ENCODE measurements around the gene PANX3. TPM values are rescaled to one million over a fixed set of nuclear protein-coding genes. Genes with fewer than 3 reads are reported as not detected.

The PANX3 gene
- total and polyA plus RNA-seq, 10 of the 15 experiments (the other 5 are each of a cell fraction or from before 2014, with no cell fraction given) = not detected

- Histone ChIP-seq H3K9ac (ENCODE audit: control insufficient read depth, insufficient read depth, low read length) (no peak overlapping the region), H4K20me1 (ENCODE audit: control insufficient read depth, insufficient read depth) (no peaks in the 10 kb centered on the region), H3K4me3 (no peak overlapping the region), H3K79me2 (ENCODE audit: control insufficient read depth, insufficient read depth, low read length) (peaks cover 14% of the 10 kb centered on the region), H2AFZ (ENCODE audit: control insufficient read depth, low read depth, low read length) (no peak overlapping the region), H3K36me3 (ENCODE audit: control insufficient read depth in 2 of 2, insufficient read depth in 2 of 2, low read length in 1 of 2) (no peaks in the 10 kb centered on the region), H3K27me3 (replicated peaks in 1 of 2; ENCODE audit: control insufficient read depth in 2 of 2, insufficient read depth in 2 of 2, low read length in 1 of 2) (peaks cover 0 to 2% of the 10 kb centered on the region in 2 experiments; a peak in 1 of 4 replicates), H3K4me2 (ENCODE audit: control insufficient read depth, insufficient read depth) (no peak overlapping the region), H3K27ac (ENCODE audit: control insufficient read depth, insufficient read depth) (no peak overlapping the region), H3K4me1 (ENCODE audit: control insufficient read depth, insufficient read depth, low read length) (no peaks in the 10 kb centered on the region), H3K9me3 (replicated peaks; ENCODE audit: control insufficient read depth, insufficient read depth, low read length) (no peaks in the 10 kb centered on the region)
- ChIA-PET CTCF (no interaction called here), SMC1A (ENCODE audit: uncharacterized antibody, unreplicated experiment) (no interaction called here), RAD21 (ENCODE audit: unreplicated experiment) (interaction anchor here (1.2 kb wide), 1 partner anchor 9 kb away, joined by 5 read pairs; no protein-coding TSS in a partner anchor), POLR2A (no interaction called here)
- DNase-seq (ENCODE audit: low read depth, low spot score) (no peak), FAIRE-seq (no peak), ATAC-seq (no peak)
- intact Hi-C loops (cut with micrococcal nuclease; ENCODE audit: unreplicated experiment) = no loop called here
- WGBS (ENCODE audit: insufficient coverage, insufficient replicate concordance, low lambda C conversion rate, missing lambda C conversion rate) = 34% methylated on average over 5 of the region's 5 CpGs
- no peak for TF ChIP-seq ZNF207 (IDR thresholded peaks at IDR 0.05; ENCODE audit: borderline replicate concordance)
- TF ChIP-seq SUPT20H (IDR thresholded peaks at IDR 0.05; ENCODE audit: borderline replicate concordance, control insufficient read depth, low read depth, low read length) = no peak
- TF ChIP-seq TCF12 (IDR thresholded peaks at IDR 0.05; ENCODE audit: low read depth, low read length) = no peak
- TF ChIP-seq POLR2AphosphoS2 (IDR thresholded peaks at IDR 0.05; ENCODE audit: low read depth, low read length) = no peak
- TF ChIP-seq MEF2B (IDR thresholded peaks at IDR 0.05; ENCODE audit: partially characterized antibody, poor library complexity, severe bottlenecking) = no peak
- no peak for TF ChIP-seq FOXM1 (IDR thresholded peaks at IDR 0.05; ENCODE audit: low read depth, low read length)
- no peak for TF ChIP-seq FOS (IDR thresholded peaks at IDR 0.05; ENCODE audit: borderline replicate concordance, extremely low read depth, insufficient read length)
- BruUV-seq (replicated peaks) = no TSS peak
- in situ Hi-C loops (cut with MboI) = no loop called here
These were observed 7.6 kb downstream of the PANX3 start for GRCh38 chr11:124618863-124619262.

All from GM12878 (cell line).